ENCODE measurements around the gene DLK1. TPM values are rescaled to one million over a fixed set of nuclear protein-coding genes. Genes with fewer than 3 reads are reported as not detected.

DLK1 gene
- polyA plus RNA-seq, 1 donor (not counting 4 experiments of a cell fraction or from before 2014, with no cell fraction given): not detected

DNA sequence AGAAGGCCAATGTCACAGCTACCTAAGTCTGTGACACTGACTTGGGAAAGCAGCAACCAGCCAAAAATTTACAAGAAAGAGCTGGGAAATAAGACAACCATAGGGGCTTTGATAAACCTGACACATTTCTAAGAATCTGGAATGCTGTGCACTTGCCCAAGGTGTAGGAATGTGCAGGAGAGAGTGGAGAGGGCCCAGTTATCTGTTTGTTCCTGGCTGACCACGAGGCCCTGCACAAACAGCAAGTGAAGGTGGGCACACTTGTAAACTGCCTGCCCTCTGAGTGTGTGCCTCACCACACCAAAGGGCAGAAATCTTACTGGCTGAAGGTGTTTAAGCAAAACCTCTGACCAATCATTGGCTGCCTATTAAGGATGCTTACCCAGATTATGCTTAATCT lies 27.3 kb downstream of the DLK1 start:
- dilution Hi-C loops (cut with MboI; ENCODE audit: extremely low pct_ligation_motif_present, low sequenced_read_pairs): no loop called here
- no peak overlapping the region for H3K9ac ChIP-seq (ENCODE audit: control insufficient read depth, extremely low read depth, insufficient read depth, low read length)
- no peaks in the 10 kb centered on the region for H3K79me2 ChIP-seq (ENCODE audit: control insufficient read depth, insufficient read depth, low read length)
- DNase-seq (ENCODE audit: low read depth, low spot score) (no peak), FAIRE-seq (no peak)
- TF ChIP-seq EZH2 (IDR thresholded peaks at IDR 0.05; ENCODE audit: low read length) (no peak), CTCF (optimal IDR thresholded peaks at IDR 0.05 in 1 of 3, IDR thresholded peaks at IDR 0.05 in 1 of 3, conservative IDR thresholded peaks at IDR 0.05 in 1 of 3; ENCODE audit: extremely low read depth in 1 of 3, insufficient read depth in 2 of 3, low read length in 3 of 3) (no peak)
- H3K9me3 ChIP-seq (ENCODE audit: control insufficient read depth, low read depth, low read length): no peaks in the 10 kb centered on the region
- no peak overlapping the region for H3K4me2 ChIP-seq (ENCODE audit: control insufficient read depth, extremely low read depth, insufficient read depth, low read depth, low read length)
- H4K20me1 ChIP-seq (ENCODE audit: control insufficient read depth, extremely low read depth, insufficient read depth, low read length): no peaks in the 10 kb centered on the region
- H3K4me3 ChIP-seq (ENCODE audit: control insufficient read depth in 2 of 3, extremely low read depth in 1 of 3, insufficient read depth in 2 of 3, low read depth in 1 of 3, low read length in 3 of 3): no peak overlapping the region
- H3K9me1 ChIP-seq (ENCODE audit: control insufficient read depth, extremely low read depth, insufficient read depth, low read length): no peaks in the 10 kb centered on the region
- no peak overlapping the region for H3K27ac ChIP-seq (ENCODE audit: control insufficient read depth, insufficient read depth, low read length)
- peaks cover 8% of the 10 kb centered on the region for H3K4me1 ChIP-seq (ENCODE audit: control insufficient read depth, extremely low read depth, insufficient read depth, low read length)
- no peaks in the 10 kb centered on the region for H3K36me3 ChIP-seq (ENCODE audit: control insufficient read depth in 2 of 2, extremely low read depth in 1 of 2, insufficient read depth in 2 of 2, low read length in 2 of 2)
- no peaks in the 10 kb centered on the region for H3K27me3 ChIP-seq (ENCODE audit: control insufficient read depth, extremely low read depth, insufficient read depth, low read length)
- H2AFZ ChIP-seq (ENCODE audit: control insufficient read depth, low read length): no peak overlapping the region

GRCh38 chr14:100755649-100756048 lies 29.0 kb downstream of the DLK1 start:
- Histone ChIP-seq H3K27ac (ENCODE audit: control insufficient read depth, insufficient read depth, low read length) (peak overlapping the region; percentile 10), H4K20me1 (ENCODE audit: control insufficient read depth, extremely low read depth, insufficient read depth, low read length) (no peaks in the 10 kb centered on the region), H3K9me3 (ENCODE audit: control insufficient read depth, low read depth, low read length) (no peaks in the 10 kb centered on the region), H2AFZ (ENCODE audit: control insufficient read depth, low read length) (no peak overlapping the region), H3K4me3 (ENCODE audit: control insufficient read depth in 2 of 3, extremely low read depth in 1 of 3, insufficient read depth in 2 of 3, low read depth in 1 of 3, low read length in 3 of 3) (no peak overlapping the region), H3K9me1 (ENCODE audit: control insufficient read depth, extremely low read depth, insufficient read depth, low read length) (no peaks in the 10 kb centered on the region), H3K36me3 (ENCODE audit: control insufficient read depth in 2 of 2, extremely low read depth in 1 of 2, insufficient read depth in 2 of 2, low read length in 2 of 2) (no peaks in the 10 kb centered on the region), H3K79me2 (ENCODE audit: control insufficient read depth, insufficient read depth, low read length) (no peaks in the 10 kb centered on the region), H3K4me1 (ENCODE audit: control insufficient read depth, extremely low read depth, insufficient read depth, low read length) (peaks cover 8% of the 10 kb centered on the region), H3K4me2 (ENCODE audit: control insufficient read depth, extremely low read depth, insufficient read depth, low read depth, low read length) (peak overlapping the region; percentile 20), H3K9ac (ENCODE audit: control insufficient read depth, extremely low read depth, insufficient read depth, low read length) (no peak overlapping the region), H3K27me3 (ENCODE audit: control insufficient read depth, extremely low read depth, insufficient read depth, low read length) (no peaks in the 10 kb centered on the region)
- dilution Hi-C loops (cut with MboI; ENCODE audit: extremely low pct_ligation_motif_present, low sequenced_read_pairs): no loop called here
- TF ChIP-seq CTCF (optimal IDR thresholded peaks at IDR 0.05 in 1 of 3, IDR thresholded peaks at IDR 0.05 in 1 of 3, conservative IDR thresholded peaks at IDR 0.05 in 1 of 3; ENCODE audit: extremely low read depth in 1 of 3, insufficient read depth in 2 of 3, low read length in 3 of 3): no peak
- TF ChIP-seq EZH2 (IDR thresholded peaks at IDR 0.05; ENCODE audit: low read length): no peak
- FAIRE-seq: peak; percentile 73
- peak; percentile 38 for DNase-seq (ENCODE audit: low read depth, low spot score)
